ENCODE measurements around the gene MYL10.

The MYL10 gene

GRCh38 chr7:101629171-101629570 is at the start of gene MYL10:
Gene MYL10 (minus strand): TSS chr7:101629296. CDS start chr7:101629118, 178 bp downstream.
- DNase-seq (ENCODE audit: low read depth in 2 of 2) = no peak

DNA sequence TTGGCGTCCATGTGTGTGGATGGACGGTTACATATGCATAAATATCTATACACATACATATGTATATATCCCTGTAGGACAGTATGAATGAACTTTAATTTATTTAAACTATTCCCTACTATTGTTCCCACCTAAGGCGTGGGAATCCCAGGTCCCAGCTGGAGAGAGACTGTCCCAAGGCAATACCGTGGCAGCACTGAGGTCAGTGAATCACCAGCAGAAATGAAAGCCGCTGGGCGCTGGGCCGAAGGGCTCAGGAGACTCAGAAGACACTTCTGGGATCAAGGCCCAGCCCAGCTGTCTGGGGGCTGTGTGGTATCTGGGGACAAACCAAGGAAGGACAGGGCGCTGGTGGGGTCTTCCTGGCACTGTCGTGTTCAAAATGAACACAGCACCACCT is 49.6 kb upstream of the MYL10 start:
- DNase-seq (ENCODE audit: low read depth in 2 of 2) = no peak

DNA sequence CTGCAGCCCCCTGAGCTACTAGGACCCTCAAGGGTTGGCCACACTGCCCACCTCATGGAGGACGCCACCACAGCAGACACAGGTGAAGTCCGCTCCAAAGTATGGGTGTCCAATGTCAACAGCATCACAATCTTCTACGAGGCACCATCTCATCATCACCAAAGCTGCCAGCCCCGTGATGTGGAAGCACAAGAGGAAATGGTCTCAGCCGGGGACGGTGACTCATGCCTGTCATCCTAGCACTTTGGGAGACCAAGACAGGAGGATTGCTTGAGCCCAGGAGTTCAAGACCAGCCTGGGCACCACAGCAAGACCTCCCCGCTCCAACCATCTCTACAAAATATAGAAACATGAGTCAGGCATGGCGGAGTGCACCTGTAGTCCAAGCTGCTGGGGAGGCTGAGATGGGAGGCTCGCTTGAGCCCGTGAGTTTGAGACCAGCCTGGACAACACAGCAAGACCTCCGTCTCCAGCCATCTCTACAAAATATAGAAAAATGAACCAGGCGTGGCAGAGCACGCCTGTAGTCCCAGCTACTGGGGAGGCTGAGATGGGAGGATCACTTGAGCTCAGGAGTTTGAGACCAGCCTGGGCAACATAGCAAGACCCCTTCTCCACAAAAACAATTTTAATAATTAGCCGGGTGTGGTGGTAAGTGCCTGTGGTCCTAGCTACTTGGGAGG is 48.8 kb upstream of the MYL10 start:
- DNase-seq (ENCODE audit: low read depth in 2 of 2) = no peak

- no peak for DNase-seq (ENCODE audit: low read depth in 2 of 2)
Measured at GRCh38 chr7:101677391-101677790, 48.3 kb upstream of the MYL10 start.

- no peak for DNase-seq (ENCODE audit: low read depth in 2 of 2)
Measured at GRCh38 chr7:101676956-101677355, 47.9 kb upstream of the MYL10 start.

DNA sequence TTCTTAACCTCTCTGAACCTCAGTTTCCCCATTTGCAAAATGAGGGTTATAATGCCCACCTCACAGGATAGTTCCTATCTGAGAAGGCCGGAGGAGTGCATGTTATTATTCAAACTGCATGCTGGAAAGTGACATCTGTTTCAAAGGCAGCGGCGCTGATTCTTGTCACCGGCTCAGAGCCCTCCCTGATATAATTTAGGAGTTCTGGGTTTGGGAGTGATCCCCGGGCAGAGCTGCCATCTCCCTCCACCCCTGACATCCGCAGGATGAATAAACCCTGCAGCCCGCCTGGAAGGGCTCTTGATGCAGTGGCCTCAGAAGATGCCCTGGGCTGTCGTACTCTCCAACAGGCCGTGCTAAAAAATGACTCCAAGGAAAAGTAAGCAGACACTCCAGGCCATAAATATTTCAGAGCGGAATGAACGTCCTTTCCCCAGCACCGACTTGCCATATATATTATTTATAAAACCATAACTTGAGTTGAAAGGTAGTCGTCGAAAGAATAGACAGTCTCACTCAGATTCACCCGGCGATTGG is 47.0 kb upstream of the MYL10 start:
- DNase-seq (ENCODE audit: low read depth in 2 of 2) = no peak

DNA sequence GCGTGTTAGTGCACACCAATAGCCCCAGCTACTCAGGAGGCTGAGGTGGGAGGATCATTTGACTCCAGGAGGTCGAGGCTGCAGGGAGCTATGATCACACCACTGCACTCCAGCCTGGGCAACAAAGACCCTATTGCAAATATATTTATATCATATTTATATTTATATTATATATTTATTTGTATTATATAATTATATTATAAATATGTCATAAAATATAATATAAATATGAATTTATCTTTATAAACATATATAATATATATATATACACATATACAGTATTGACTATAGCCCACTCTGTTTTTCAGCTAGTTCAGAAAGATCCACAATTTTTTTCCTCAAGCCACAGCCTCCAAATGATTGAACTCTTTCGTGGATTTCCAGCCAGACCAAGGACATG is 45.3 kb upstream of the MYL10 start:
- DNase-seq (ENCODE audit: low read depth in 2 of 2) = no peak

GRCh38 chr7:101673951-101674350 is 44.9 kb upstream of the MYL10 start:
- no peak for DNase-seq (ENCODE audit: low read depth in 2 of 2)

DNA sequence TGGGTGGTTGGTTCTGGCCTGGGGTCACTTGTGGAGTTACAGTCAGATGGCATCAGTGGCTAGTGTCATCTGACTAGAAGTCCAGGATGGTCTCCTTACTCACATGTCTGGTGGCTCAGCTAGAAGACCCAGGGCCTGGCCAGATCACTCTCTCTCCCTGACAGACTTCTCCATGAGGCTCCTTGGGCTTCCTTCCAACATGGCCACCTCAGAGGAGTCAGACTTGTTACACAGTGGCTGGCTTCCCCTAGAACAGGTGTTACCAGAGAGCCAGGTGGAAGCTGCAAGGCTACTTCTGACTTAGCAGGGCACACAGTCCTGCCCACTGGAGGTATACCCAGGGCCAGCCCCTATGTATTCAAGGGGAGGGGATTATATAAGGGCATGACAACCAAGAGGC is 44.2 kb upstream of the MYL10 start:
- no peak for DNase-seq (ENCODE audit: low read depth in 2 of 2)

GRCh38 chr7:101671371-101672356 is 42.6 kb upstream of the MYL10 start:
- no peak for DNase-seq (ENCODE audit: low read depth in 2 of 2)

- no peak for DNase-seq (ENCODE audit: low read depth in 2 of 2)
Measured at GRCh38 chr7:101669307-101669706, 40.2 kb upstream of the MYL10 start.

DNA sequence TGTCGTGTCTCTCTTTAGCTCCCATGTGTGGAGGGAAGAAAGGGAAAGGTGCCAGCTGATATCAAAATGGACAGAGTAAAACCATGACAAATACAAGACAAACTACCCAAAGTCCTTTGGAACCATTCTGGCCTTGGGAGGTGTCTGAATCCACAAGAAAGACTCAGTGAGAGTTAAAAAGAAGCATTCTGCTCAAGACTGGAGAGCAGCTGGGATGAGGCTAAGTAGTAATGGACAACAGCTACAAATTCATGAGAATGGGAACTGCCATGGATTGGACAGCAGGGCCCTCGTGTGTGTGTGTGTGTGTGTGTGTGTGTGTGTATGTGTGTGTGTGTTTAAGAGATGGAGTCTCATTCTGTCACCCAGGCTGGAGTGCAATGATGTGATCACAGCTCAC is 39.6 kb upstream of the MYL10 start:
- DNase-seq (ENCODE audit: low read depth in 2 of 2) = no peak

DNA sequence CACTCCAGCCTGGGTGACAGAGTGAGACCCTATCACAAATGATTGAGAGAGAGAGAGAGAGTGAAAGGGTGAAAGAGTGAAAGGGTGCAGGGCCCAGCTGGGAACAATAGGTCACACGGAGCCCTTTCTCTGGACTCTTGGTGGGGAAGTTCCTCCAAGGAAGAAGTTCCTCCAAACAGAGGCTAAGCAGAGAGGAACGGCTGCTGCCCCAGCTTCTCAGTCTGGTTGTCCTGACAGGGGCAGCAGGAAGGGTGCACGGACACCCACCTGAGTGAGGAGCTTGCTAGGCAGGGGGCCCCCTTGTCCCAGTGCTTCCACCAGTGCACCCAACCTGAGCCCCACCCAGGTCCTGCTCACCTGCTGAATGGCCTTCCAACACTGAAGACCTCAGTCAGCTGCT is 38.8 kb upstream of the MYL10 start:
- DNase-seq (ENCODE audit: low read depth in 2 of 2) = no peak

DNA sequence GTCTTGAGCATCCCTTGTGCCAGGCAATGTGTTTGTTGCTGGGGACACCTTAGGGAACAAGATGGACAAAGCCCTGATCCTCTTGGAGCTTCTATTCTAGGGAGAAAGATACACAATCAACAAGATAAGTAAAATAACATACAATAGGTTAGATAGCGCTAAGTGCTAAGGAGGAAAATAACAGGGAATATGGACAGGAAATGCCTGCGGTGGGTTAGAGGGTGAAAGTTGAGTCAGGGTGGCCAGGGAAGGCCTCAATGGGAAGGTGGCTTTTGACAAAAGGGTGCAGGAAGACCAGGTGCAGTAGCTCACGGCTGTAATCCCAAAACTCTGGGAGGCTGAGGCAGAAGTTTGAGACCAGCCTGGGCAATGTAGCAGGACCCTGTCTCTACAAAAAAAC is 38.3 kb upstream of the MYL10 start:
- DNase-seq (ENCODE audit: low read depth in 2 of 2) = no peak

- DNase-seq (ENCODE audit: low read depth in 2 of 2) = no peak
Measured at GRCh38 chr7:101666741-101667140, 37.6 kb upstream of the MYL10 start.

GRCh38 chr7:101666293-101666692 is 37.2 kb upstream of the MYL10 start:
- no peak for DNase-seq (ENCODE audit: low read depth in 2 of 2)

- no peak for DNase-seq (ENCODE audit: low read depth in 2 of 2)
Measured at GRCh38 chr7:101664893-101665471, 35.9 kb upstream of the MYL10 start.

- no peak for DNase-seq (ENCODE audit: low read depth in 2 of 2)
Measured at GRCh38 chr7:101664436-101664835, 35.3 kb upstream of the MYL10 start.

GRCh38 chr7:101663747-101664146 is 34.7 kb upstream of the MYL10 start:
- no peak for DNase-seq (ENCODE audit: low read depth in 2 of 2)

DNA sequence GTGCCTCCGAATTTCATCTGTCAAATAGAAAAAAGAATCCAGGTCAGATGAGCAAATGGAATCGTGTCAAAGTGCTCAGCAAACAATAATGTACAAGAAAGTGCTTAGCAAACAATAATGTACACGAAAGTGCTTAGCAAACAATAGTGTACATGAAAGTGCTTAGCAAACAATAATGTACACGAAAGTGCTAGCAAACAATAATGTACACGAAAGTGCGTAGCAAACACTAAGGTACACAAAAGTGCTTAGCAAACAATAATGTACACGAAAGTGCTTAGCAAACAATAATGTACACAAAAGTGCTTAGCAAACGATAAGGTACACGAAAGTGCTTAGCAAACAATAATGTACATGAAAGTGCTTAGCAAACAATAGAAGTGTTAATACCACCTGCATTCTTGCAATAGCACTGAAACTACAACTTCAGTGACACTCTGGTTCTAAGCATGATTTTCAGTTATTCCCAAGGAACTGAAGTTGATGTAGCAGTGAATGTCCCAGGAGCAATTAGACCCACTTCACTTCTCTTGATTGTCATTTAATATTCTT is 33.4 kb upstream of the MYL10 start:
- DNase-seq (ENCODE audit: low read depth in 2 of 2) = no peak

DNA sequence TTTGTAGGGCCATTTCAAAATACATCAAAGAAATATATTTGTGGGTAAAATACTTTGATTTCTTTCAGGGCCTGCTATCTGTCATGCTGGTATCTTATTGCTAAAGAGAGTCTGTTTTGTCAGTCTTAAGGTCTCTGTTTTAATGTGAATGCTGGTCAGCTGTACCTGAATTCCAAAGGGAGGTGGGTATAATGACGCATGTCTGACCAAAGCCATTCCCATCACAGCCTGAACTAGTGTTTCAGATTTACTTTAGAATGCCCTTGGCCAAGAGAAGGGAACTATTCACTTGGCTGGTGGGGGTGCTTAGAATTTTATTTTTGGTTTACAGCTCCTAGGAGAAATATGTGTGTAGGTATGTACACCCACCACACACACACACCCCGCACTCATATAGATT is 30.6 kb upstream of the MYL10 start:
- no peak for DNase-seq (ENCODE audit: low read depth in 2 of 2)

- no peak for DNase-seq (ENCODE audit: low read depth in 2 of 2)
Measured at GRCh38 chr7:101657171-101657570, 28.1 kb upstream of the MYL10 start.
